ENCODE data around the gene MTG2. TPM values are rescaled to one million over a fixed set of nuclear protein-coding genes. Genes with fewer than 3 reads are reported as not detected.

The MTG2 gene
- total and polyA plus RNA-seq, 2 experiments from 2014 or later = 20.4 to 32.9 TPM

- DNase-seq (ENCODE audit: low read depth in 1 of 2, low spot score in 1 of 2) = no peak
- no peak overlapping the region for H3K27ac ChIP-seq
- no peaks in the 10 kb centered on the region for H3K27me3 ChIP-seq
- H3K9me3 ChIP-seq (ENCODE audit: low read depth) = no peaks in the 10 kb centered on the region
- no peak overlapping the region for H3K4me3 ChIP-seq
- no peak for TF ChIP-seq CTCF (IDR thresholded peaks at IDR 0.05; ENCODE audit: low read depth, low read length)
- H3K36me3 ChIP-seq = no peaks in the 10 kb centered on the region
- H3K4me1 ChIP-seq (ENCODE audit: low read depth) = peaks cover 8% of the 10 kb centered on the region
Measured at GRCh38 chr20:62191781-62192559, 9.1 kb downstream of the MTG2 start.

DNA sequence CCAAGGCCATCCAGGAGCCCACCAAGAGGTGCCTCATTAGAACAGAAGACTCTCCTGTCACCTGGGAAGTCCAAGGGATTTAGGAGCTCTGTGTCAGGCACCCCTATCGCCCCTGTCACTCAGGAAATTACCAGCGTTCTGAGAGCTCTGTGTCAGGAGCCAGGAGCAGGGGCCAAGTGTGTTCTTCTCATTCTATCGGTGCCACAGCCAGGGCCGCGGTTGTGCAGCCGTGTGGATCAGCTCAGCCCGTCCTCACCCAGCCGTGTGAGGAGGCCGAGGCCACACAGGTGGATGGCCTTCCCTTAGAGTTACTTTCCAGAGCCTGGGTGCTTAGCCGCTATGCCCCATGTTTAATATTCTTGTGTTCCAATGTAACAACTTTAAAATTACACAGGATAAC lies 9.8 kb downstream of the MTG2 start:
- Histone ChIP-seq H3K36me3 (peaks cover 3% of the 10 kb centered on the region), H3K4me1 (ENCODE audit: low read depth) (peaks cover 2% of the 10 kb centered on the region), H3K27ac (no peak overlapping the region), H3K4me3 (no peak overlapping the region), H3K27me3 (no peaks in the 10 kb centered on the region), H3K9me3 (ENCODE audit: low read depth) (no peaks in the 10 kb centered on the region)
- no peak for TF ChIP-seq CTCF (IDR thresholded peaks at IDR 0.05; ENCODE audit: low read depth, low read length)
- DNase-seq (ENCODE audit: low read depth in 1 of 2, low spot score in 1 of 2) = no peak

- no peak for DNase-seq (ENCODE audit: low read depth in 1 of 2, low spot score in 1 of 2)
- H3K27ac ChIP-seq = no peak overlapping the region
- peaks cover 7% of the 10 kb centered on the region for H3K36me3 ChIP-seq
- no peaks in the 10 kb centered on the region for H3K4me1 ChIP-seq (ENCODE audit: low read depth)
- H3K4me3 ChIP-seq = no peak overlapping the region
- TF ChIP-seq CTCF (IDR thresholded peaks at IDR 0.05; ENCODE audit: low read depth, low read length) = no peak
- no peaks in the 10 kb centered on the region for H3K9me3 ChIP-seq (ENCODE audit: low read depth)
- H3K27me3 ChIP-seq = no peaks in the 10 kb centered on the region
Measured at GRCh38 chr20:62193079-62194025, 10.5 kb downstream of the MTG2 start.

DNA sequence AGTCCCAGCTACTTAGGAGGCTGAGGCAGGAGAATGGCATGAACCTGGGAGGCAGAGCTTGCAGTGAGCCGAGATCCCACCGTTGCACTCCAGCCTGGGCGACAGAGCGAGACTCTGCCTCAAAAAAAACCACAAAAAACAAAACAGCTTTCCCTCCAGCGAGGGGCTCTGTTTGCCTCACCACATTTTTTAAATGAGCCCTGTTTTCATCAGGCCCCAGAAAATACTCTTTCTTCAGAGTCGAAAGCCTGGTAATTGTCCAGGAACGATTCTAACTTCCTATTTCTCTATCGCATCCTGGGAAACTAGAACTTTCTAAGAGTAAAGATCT lies 12.2 kb downstream of the MTG2 start:
- Histone ChIP-seq H3K9me3 (ENCODE audit: low read depth) (no peaks in the 10 kb centered on the region), H3K4me3 (no peak overlapping the region), H3K36me3 (peaks cover 19% of the 10 kb centered on the region), H3K4me1 (ENCODE audit: low read depth) (no peaks in the 10 kb centered on the region), H3K27ac (no peak overlapping the region), H3K27me3 (no peaks in the 10 kb centered on the region)
- no peak for DNase-seq (ENCODE audit: low read depth in 1 of 2, low spot score in 1 of 2)
- TF ChIP-seq CTCF (IDR thresholded peaks at IDR 0.05; ENCODE audit: low read depth, low read length) = no peak

- no peak for TF ChIP-seq CTCF (IDR thresholded peaks at IDR 0.05; ENCODE audit: low read depth, low read length)
- DNase-seq (ENCODE audit: low read depth in 1 of 2, low spot score in 1 of 2) = no peak
- no peaks in the 10 kb centered on the region for H3K27me3 ChIP-seq
- no peaks in the 10 kb centered on the region for H3K4me1 ChIP-seq (ENCODE audit: low read depth)
- H3K9me3 ChIP-seq (ENCODE audit: low read depth) = no peaks in the 10 kb centered on the region
- H3K27ac ChIP-seq = no peak overlapping the region
- H3K4me3 ChIP-seq = no peak overlapping the region
- H3K36me3 ChIP-seq = peaks cover 26% of the 10 kb centered on the region
Measured at GRCh38 chr20:62195736-62196135, 12.9 kb downstream of the MTG2 start.
